Endothelial cell of umbilical vein (primary cell): ENCODE measurements around the gene L3MBTL3. TPM values are rescaled to one million over a fixed set of nuclear protein-coding genes. Genes with fewer than 3 reads are reported as not detected.

Experiments used
- BruUV-seq: library from RNA; stranded (reverse); fragments of 400-500 nt; replicated peaks from 2 replicates; lab custom pipeline; 2021; lab: Mats Ljungman, UMichigan
- CTCF ChIA-PET: fragments of 300-600, 350-600 bp; sonication (Branson Sonifier 250); formaldehyde crosslinking; loops from one replicate; lab custom pipeline; 2021; ENCODE audit warnings: antibody characterized with exemption, inconsistent platforms; lab: Charles Lee
- POLR2A ChIA-PET: fragments of 300-600, 350-600 bp; sonication (Branson Sonifier 250); formaldehyde crosslinking; loops from one replicate; lab custom pipeline; 2021; ENCODE audit warnings: antibody characterized with exemption, inconsistent platforms; lab: Charles Lee
- DNase-seq: peaks from one replicate; pipeline ENCODE4 v3.0.0-alpha.2; 2011; ENCODE audit warnings: low read depth, low spot score
- FAIRE-seq: peaks from 2 replicates; lab custom pipeline; 2011; peaks lifted over from hg19 to GRCh38; lab: Jason Lieb, UNC
- H2AFZ ChIP-seq: 2 replicates; pipeline ENCODE4 v1.6.0; 2012; ENCODE audit warnings: low read depth, low read length, control low read depth, inconsistent platforms
- H3K27ac ChIP-seq: 2 replicates; pipeline ENCODE4 v1.5.1; 2011; ENCODE audit warnings: low read depth, mild to moderate bottlenecking, control low read depth, low read length, moderate library complexity; ENCODE audit not compliant: insufficient read depth
- H3K27me3 ChIP-seq, 2 experiments: 2 replicates each; pipeline versions ENCODE4 v1.6.0 to v1.6.1; 2011; ENCODE audit warnings: low read length in 2 of 2, mixed read lengths in 1 of 2; ENCODE audit not compliant: control insufficient read depth in 2 of 2, insufficient read depth in 2 of 2
- H3K36me3 ChIP-seq, 2 experiments: 2 replicates in 1 of 2; 3 replicates in 1 of 2; pipeline ENCODE4 v1.5.1; 2011; ENCODE audit warnings: low read length in 2 of 2, mild to moderate bottlenecking in 1 of 2, moderate library complexity in 1 of 2; ENCODE audit not compliant: control insufficient read depth in 2 of 2, insufficient read depth in 2 of 2; ENCODE audit errors: extremely low read depth in 1 of 2
- H3K4me1 ChIP-seq: 3 replicates; pipeline ENCODE4 v1.5.1; 2011; ENCODE audit warnings: mild to moderate bottlenecking, low read length; ENCODE audit not compliant: control insufficient read depth, insufficient read depth; ENCODE audit errors: extremely low read depth
- H3K4me2 ChIP-seq: 2 replicates; pipeline ENCODE4 v1.6.1; 2011; ENCODE audit warnings: low read length, control low read depth, mixed read lengths; ENCODE audit not compliant: insufficient read depth
- H3K4me3 ChIP-seq, 3 experiments: fragments of 200-600 bp in 1 of 3; sonication (generic), shearing (Covaris generic) in 1 of 3; replicated peaks in 1 of 3; 2 replicates each; pipeline ENCODE4 v1.5.1; 2011 to 2016; ENCODE audit warnings: control low read depth in 3 of 3, low read length in 3 of 3, mild to moderate bottlenecking in 2 of 3, inconsistent platforms in 1 of 3, low read depth in 1 of 3, moderate library complexity in 1 of 3; ENCODE audit not compliant: insufficient read depth in 1 of 3
- H3K79me2 ChIP-seq: 2 replicates; pipeline ENCODE4 v1.6.0; 2012; ENCODE audit warnings: low read length, inconsistent platforms; ENCODE audit not compliant: control insufficient read depth, insufficient read depth
- H3K9ac ChIP-seq: replicated peaks from 2 replicates; pipeline ENCODE3; 2011; ENCODE audit warnings: low read length, control low read depth; ENCODE audit not compliant: insufficient read depth; ENCODE audit errors: extremely low read depth
- H3K9me1 ChIP-seq: replicated peaks from 3 replicates; pipeline ENCODE4 v1.6.0; 2011; ENCODE audit warnings: mild to moderate bottlenecking, low read length; ENCODE audit not compliant: control insufficient read depth, insufficient read depth; ENCODE audit errors: extremely low read depth
- H3K9me3 ChIP-seq: replicated peaks from 2 replicates; pipeline ENCODE4 v1.5.1; 2012; ENCODE audit warnings: low read length, inconsistent platforms; ENCODE audit not compliant: control insufficient read depth, insufficient read depth
- H4K20me1 ChIP-seq: replicated peaks from 2 replicates; pipeline ENCODE3; 2011; ENCODE audit warnings: mild to moderate bottlenecking, low read length; ENCODE audit not compliant: control insufficient read depth, insufficient read depth; ENCODE audit errors: extremely low read depth
- CTCF ChIP-seq, 2 donors: IDR thresholded peaks; 1 replicate in 1 of 2; 2 replicates in 1 of 2; pipeline ENCODE4 v1.5.1; 2011; ENCODE audit warnings: low read length in 2 of 2, mild to moderate bottlenecking in 2 of 2, moderate library complexity in 2 of 2, control low read depth in 1 of 2, inconsistent platforms in 1 of 2, low read depth in 1 of 2; ENCODE audit not compliant: insufficient read depth in 1 of 2; ENCODE audit errors: extremely low read depth in 1 of 2
- EZH2 ChIP-seq: IDR thresholded peaks from 2 replicates; pipeline ENCODE4 v1.6.1; 2012; ENCODE audit warnings: borderline replicate concordance, low read depth, mild to moderate bottlenecking, moderate library complexity, low read length, inconsistent platforms; ENCODE audit not compliant: severe bottlenecking
- FOS ChIP-seq: IDR thresholded peaks from 2 replicates; pipeline ENCODE4 v1.6.1; 2011; ENCODE audit warnings: mild to moderate bottlenecking, low read length, moderate library complexity, borderline replicate concordance; ENCODE audit not compliant: insufficient read depth
- GATA2 ChIP-seq: IDR thresholded peaks from 2 replicates; pipeline ENCODE4 v1.7.0; 2011; ENCODE audit warnings: low read depth, mild to moderate bottlenecking, moderate library complexity, mixed read lengths, low read length; ENCODE audit not compliant: insufficient read length, insufficient read depth
- JUN ChIP-seq: IDR thresholded peaks from 2 replicates; pipeline ENCODE4 v1.6.1; 2011; ENCODE audit warnings: borderline replicate concordance, low read depth; ENCODE audit not compliant: insufficient read length, insufficient read depth
- MYC ChIP-seq: IDR thresholded peaks from one replicate; pipeline ENCODE4 v1.6.1; 2011; ENCODE audit warnings: mild to moderate bottlenecking, low read depth, low read length
- POLR2A ChIP-seq: IDR thresholded peaks from 2 replicates; pipeline ENCODE4 v1.6.1; 2012; ENCODE audit warnings: low read depth, mild to moderate bottlenecking, control low read depth, low read length
- POLR2AphosphoS5 ChIP-seq: IDR thresholded peaks from 2 replicates; pipeline ENCODE4 v1.6.1; 2012; ENCODE audit warnings: low read depth, mild to moderate bottlenecking, control low read depth, low read length, moderate library complexity; ENCODE audit not compliant: insufficient read depth
- dilution Hi-C: fragments of 300-500 bp; cut with MboI; formaldehyde crosslinking; loops from one replicate; pipeline ENCODE4 v1.15.0; 2019; ENCODE audit warnings: low sequenced_read_pairs; ENCODE audit not compliant: extremely low pct_ligation_motif_present
- intact Hi-C: fragments of 100-400 bp; cut with micrococcal nuclease; formaldehyde crosslinking; loops from one replicate; pipeline ENCODE4 v1.10.0; 2022
- polyA plus RNA-seq, 4 experiments: library from polyadenylated mRNA; depleted of rRNA in 3 of 4; stranded (reverse) in 3 of 4; unstranded in 1 of 4; fragments of >200 nt; gene quantifications; 2 replicates each; pipeline versions ENCODE4 v1.2.1 to v1.2.3, GENCODE V29; 2011 to 2012; ENCODE audit warnings: missing spikeins in 1 of 4
- total RNA-seq: library from RNA; stranded (reverse); gene quantifications from 2 replicates; pipeline ENCODE4 v1.2.3, GENCODE V29; 2021
- TF ChIP-seq, protein P1 (sequence below): IDR thresholded peaks from 2 replicates; pipeline ENCODE4 v1.6.1; 2011; ENCODE audit not compliant: insufficient read depth, insufficient read length

Gene L3MBTL3
- total and polyA plus RNA-seq, 2 donors (not counting 3 experiments of a cell fraction or from before 2014, with no cell fraction given), result 26.5 to 86.1 TPM

GRCh38 chr6:130143709-130144108, 125.3 kb downstream of the L3MBTL3 start:
- H3K4me1 ChIP-seq, result no peaks in the 10 kb centered on the region
- H4K20me1 ChIP-seq, result no peaks in the 10 kb centered on the region
- no peaks in the 10 kb centered on the region for H3K79me2 ChIP-seq
- ChIA-PET CTCF (interaction anchor here (0.7 to 1.3 kb wide), 2 partner anchors 14 to 28 kb away, joined by 3 to 4 read pairs; no protein-coding TSS in a partner anchor), POLR2A (no interaction called here)
- intact Hi-C loops, result no loop called here
- no peak overlapping the region for H3K27ac ChIP-seq
- no peak overlapping the region for H3K4me3 ChIP-seq
- no peak overlapping the region for H3K9ac ChIP-seq
- no peaks in the 10 kb centered on the region for H3K9me3 ChIP-seq
- no peak overlapping the region for H3K4me2 ChIP-seq
- no peaks in the 10 kb centered on the region for H3K9me1 ChIP-seq
- DNase-seq (no peak), FAIRE-seq (no peak)
- dilution Hi-C loops, result no loop called here
- TF ChIP-seq EZH2, result no peak
- no peak for TF ChIP-seq FOS
- TF ChIP-seq GATA2, result no peak
- no peak for TF ChIP-seq MYC
- TF ChIP-seq POLR2AphosphoS5, result no peak
- TF ChIP-seq, protein P1, sequence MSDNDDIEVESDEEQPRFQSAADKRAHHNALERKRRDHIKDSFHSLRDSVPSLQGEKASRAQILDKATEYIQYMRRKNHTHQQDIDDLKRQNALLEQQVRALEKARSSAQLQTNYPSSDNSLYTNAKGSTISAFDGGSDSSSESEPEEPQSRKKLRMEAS, result no peak
- TF ChIP-seq JUN, result no peak
- no peak for TF ChIP-seq CTCF (IDR thresholded peaks at IDR 0.05; ENCODE audit: extremely low read depth in 1 of 2, insufficient read depth in 1 of 2, low read depth in 1 of 2, low read length in 2 of 2)
- no peak for TF ChIP-seq POLR2A
- BruUV-seq, result no TSS peak
- H2AFZ ChIP-seq, result no peak overlapping the region
- H3K36me3 ChIP-seq, result peaks cover 4 to 9% of the 10 kb centered on the region in 2 experiments
- no peaks in the 10 kb centered on the region for H3K27me3 ChIP-seq
